WTC11 (cell line): ENCODE data around the gene TXNL4A.

ENCODE experiments used
- ARID4B ChIP-seq: sonication (generic); formaldehyde crosslinking; IDR thresholded peaks from 2 replicates; pipeline ENCODE4 v1.8.0; 2023; ENCODE audit warnings: missing genetic modification reagents, mild to moderate bottlenecking, borderline replicate concordance
- CBFB ChIP-seq: sonication (generic); formaldehyde crosslinking; IDR thresholded peaks from 2 replicates; pipeline ENCODE4 v1.8.1; 2022; ENCODE audit warnings: mild to moderate bottlenecking, low read depth, missing genetic modification reagents
- IRF2 ChIP-seq: sonication (generic); formaldehyde crosslinking; IDR thresholded peaks from 2 replicates; pipeline ENCODE4 v1.8.0; 2022; ENCODE audit warnings: low read depth, missing genetic modification reagents, borderline replicate concordance
- NFYB ChIP-seq: sonication (generic); formaldehyde crosslinking; conservative IDR thresholded peaks from 2 replicates; pipeline ENCODE4 v1.8.0; 2022; ENCODE audit warnings: low read depth, missing genetic modification reagents
- NR1H2 ChIP-seq: sonication (generic); formaldehyde crosslinking; IDR thresholded peaks from 2 replicates; pipeline ENCODE4 v1.9.0; 2021; ENCODE audit warnings: mild to moderate bottlenecking, moderate library complexity, missing genetic modification reagents
- TCF7 ChIP-seq: sonication (generic); formaldehyde crosslinking; IDR thresholded peaks from 2 replicates; pipeline ENCODE4 v1.8.0; 2022; ENCODE audit warnings: mild to moderate bottlenecking, low read depth, missing genetic modification reagents, moderate library complexity
- TEAD4 ChIP-seq: sonication (generic); formaldehyde crosslinking; IDR thresholded peaks from 2 replicates; pipeline ENCODE4 v1.8.0; 2022; ENCODE audit warnings: mild to moderate bottlenecking, missing genetic modification reagents
- ZNF423 ChIP-seq: fragments of 250-450 bp; sonication (Bioruptor Pico); IDR thresholded peaks from 2 replicates; pipeline ENCODE4 v2.1.2; 2022; ENCODE audit warnings: mild to moderate bottlenecking, moderate library complexity
- TF ChIP-seq, protein P1 (sequence below): sonication (generic); formaldehyde crosslinking; IDR thresholded peaks from 2 replicates; pipeline ENCODE4 v1.8.1; 2022; ENCODE audit warnings: low read depth, mild to moderate bottlenecking, moderate library complexity, missing genetic modification reagents, borderline replicate concordance
- TF ChIP-seq, protein P2 (sequence below): sonication (generic); formaldehyde crosslinking; IDR thresholded peaks from 2 replicates; pipeline ENCODE4 v1.8.1; 2023; ENCODE audit warnings: mild to moderate bottlenecking, moderate library complexity, missing genetic modification reagents
- TF ChIP-seq, protein P3 (sequence below): fragments of 200-600 bp; IDR thresholded peaks from 2 replicates; pipeline ENCODE4 v1.8.0; 2022; ENCODE audit warnings: antibody characterized with exemption
- TF ChIP-seq, protein P4 (sequence below): sonication (generic); formaldehyde crosslinking; IDR thresholded peaks from 2 replicates; pipeline ENCODE4 v1.8.0; 2022; ENCODE audit warnings: mild to moderate bottlenecking, missing genetic modification reagents
- TF ChIP-seq, protein P5 (sequence below): sonication (generic); formaldehyde crosslinking; IDR thresholded peaks from 2 replicates; pipeline ENCODE4 v1.8.1; 2023; ENCODE audit warnings: mild to moderate bottlenecking, missing genetic modification reagents, moderate library complexity

DNA sequence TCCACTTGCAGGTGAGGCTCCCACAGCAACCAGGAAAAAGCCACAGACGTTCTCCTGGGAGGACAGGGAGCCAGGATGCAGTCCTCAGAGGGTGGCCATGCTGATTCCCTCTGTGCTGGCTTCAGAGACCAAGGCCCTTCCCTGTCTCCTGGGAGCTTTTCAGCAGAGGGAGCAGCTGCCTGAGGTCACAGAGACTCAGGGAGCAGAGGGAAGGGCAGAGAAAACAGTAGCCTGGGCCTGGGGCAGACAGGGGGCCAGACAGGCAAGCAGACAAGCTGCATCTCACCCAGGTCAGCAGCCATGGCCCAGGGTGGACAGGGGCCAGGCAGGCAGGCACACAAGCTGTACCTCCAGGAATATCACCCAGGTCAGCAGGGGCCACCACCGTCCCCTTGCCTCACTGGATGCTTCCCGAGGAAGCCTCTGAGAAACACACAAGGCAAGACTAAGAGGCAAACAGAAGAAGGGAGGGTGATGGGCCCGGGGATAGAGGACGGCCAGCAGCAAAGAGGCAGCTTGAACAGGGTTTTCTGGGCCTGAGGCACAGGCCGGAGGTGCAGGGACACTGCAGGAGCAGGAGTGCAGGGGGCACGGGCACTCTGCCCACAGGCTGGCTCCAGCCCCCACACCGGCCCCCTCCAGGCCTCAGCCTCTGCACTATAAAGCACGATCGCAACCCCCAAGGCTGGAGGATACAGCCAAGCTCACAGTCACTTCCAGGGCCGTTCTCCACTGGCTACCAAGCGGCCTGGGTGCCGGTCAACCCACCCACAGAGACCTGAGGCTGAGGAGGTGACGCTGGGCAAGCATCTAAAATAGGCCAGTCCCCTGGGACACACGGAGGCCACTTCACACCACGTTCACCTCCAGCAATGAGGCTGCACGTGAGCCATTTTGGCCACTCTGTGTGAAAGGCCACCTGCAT, 43.0 kb downstream of the TXNL4A start:
- TF ChIP-seq NR1H2 (CRISPR knock-in tag): no peak
- no peak for TF ChIP-seq NFYB (CRISPR knock-in tag)
- TF ChIP-seq, protein P1, sequence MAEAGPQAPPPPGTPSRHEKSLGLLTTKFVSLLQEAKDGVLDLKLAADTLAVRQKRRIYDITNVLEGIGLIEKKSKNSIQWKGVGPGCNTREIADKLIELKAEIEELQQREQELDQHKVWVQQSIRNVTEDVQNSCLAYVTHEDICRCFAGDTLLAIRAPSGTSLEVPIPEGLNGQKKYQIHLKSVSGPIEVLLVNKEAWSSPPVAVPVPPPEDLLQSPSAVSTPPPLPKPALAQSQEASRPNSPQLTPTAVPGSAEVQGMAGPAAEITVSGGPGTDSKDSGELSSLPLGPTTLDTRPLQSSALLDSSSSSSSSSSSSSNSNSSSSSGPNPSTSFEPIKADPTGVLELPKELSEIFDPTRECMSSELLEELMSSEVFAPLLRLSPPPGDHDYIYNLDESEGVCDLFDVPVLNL (CRISPR knock-in tag): no peak
- no peak for TF ChIP-seq ARID4B (CRISPR knock-in tag)
- TF ChIP-seq, protein P2, sequence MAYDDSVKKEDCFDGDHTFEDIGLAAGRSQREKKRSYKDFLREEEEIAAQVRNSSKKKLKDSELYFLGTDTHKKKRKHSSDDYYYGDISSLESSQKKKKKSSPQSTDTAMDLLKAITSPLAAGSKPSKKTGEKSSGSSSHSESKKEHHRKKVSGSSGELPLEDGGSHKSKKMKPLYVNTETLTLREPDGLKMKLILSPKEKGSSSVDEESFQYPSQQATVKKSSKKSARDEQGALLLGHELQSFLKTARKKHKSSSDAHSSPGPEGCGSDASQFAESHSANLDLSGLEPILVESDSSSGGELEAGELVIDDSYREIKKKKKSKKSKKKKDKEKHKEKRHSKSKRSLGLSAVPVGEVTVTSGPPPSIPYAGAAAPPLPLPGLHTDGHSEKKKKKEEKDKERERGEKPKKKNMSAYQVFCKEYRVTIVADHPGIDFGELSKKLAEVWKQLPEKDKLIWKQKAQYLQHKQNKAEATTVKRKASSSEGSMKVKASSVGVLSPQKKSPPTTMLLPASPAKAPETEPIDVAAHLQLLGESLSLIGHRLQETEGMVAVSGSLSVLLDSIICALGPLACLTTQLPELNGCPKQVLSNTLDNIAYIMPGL (CRISPR knock-in tag): no peak
- TF ChIP-seq ZNF423 (CRISPR knock-in tag): no peak
- no peak for TF ChIP-seq TEAD4 (CRISPR knock-in tag)
- TF ChIP-seq IRF2: no peak
- TF ChIP-seq, protein P3, sequence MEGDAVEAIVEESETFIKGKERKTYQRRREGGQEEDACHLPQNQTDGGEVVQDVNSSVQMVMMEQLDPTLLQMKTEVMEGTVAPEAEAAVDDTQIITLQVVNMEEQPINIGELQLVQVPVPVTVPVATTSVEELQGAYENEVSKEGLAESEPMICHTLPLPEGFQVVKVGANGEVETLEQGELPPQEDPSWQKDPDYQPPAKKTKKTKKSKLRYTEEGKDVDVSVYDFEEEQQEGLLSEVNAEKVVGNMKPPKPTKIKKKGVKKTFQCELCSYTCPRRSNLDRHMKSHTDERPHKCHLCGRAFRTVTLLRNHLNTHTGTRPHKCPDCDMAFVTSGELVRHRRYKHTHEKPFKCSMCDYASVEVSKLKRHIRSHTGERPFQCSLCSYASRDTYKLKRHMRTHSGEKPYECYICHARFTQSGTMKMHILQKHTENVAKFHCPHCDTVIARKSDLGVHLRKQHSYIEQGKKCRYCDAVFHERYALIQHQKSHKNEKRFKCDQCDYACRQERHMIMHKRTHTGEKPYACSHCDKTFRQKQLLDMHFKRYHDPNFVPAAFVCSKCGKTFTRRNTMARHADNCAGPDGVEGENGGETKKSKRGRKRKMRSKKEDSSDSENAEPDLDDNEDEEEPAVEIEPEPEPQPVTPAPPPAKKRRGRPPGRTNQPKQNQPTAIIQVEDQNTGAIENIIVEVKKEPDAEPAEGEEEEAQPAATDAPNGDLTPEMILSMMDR: no peak
- TF ChIP-seq TCF7: no peak
- TF ChIP-seq, protein P4, sequence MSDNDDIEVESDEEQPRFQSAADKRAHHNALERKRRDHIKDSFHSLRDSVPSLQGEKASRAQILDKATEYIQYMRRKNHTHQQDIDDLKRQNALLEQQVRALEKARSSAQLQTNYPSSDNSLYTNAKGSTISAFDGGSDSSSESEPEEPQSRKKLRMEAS (CRISPR knock-in tag): no peak
- TF ChIP-seq, protein P5, sequence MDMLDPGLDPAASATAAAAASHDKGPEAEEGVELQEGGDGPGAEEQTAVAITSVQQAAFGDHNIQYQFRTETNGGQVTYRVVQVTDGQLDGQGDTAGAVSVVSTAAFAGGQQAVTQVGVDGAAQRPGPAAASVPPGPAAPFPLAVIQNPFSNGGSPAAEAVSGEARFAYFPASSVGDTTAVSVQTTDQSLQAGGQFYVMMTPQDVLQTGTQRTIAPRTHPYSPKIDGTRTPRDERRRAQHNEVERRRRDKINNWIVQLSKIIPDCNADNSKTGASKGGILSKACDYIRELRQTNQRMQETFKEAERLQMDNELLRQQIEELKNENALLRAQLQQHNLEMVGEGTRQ (CRISPR knock-in tag): no peak
- no peak for TF ChIP-seq CBFB (CRISPR knock-in tag)
